ENCODE data around the gene NAT16. TPM values are rescaled to one million over a fixed set of nuclear protein-coding genes. Genes with fewer than 3 reads are reported as not detected.

Gene NAT16
- total and polyA plus RNA-seq, 2 of the 13 experiments (the other 11 are each of a cell fraction or from before 2014, with no cell fraction given), result 0.04 TPM; not detected in 1

DNA sequence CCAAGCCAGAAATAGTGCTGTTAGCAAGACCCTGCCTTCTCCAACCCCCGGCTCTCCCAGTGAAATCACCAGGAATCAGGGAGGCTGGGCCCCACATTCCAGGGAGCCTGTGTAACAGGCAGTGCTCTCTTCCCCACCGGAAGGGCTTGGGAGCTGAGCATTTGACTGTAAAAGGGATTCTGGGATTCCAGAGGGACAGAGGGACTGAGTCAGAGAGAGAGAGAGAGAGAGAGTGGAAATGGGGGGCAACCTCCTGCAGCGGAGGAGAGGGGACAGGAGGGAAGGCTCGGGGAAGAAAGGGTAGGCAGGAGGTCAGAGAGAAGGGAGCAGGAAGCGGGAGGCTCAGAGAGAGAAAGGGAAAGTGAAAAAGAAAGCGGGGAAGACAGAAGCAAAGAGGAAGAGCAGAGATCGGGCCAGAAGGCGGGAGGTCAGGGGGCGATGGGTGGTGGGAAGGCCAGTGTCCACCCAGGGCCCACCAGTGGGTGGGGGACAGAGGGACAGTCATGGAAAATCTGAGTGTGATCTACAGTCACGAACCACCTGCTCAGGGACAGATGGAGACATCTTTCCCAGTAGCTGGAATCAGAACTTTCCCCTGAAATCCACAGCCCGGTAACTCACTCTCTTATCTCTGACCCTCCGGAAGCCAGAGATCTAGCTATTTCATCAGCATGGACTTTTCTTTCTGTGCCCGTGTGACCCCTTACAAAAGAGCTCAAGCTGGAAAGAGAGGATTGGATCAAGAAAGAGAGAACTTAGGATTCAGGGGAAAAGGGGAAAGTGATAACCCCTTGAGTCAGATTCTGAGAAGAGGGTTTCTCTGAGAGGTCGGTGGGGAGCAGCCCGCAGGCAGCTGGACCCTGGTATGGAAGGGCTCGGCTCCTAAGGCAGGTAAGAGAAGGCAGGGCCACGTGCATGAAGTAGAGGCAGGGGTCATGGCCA is 57.8 kb downstream of the NAT16 start (continued):
- TF ChIP-seq, protein P1, sequence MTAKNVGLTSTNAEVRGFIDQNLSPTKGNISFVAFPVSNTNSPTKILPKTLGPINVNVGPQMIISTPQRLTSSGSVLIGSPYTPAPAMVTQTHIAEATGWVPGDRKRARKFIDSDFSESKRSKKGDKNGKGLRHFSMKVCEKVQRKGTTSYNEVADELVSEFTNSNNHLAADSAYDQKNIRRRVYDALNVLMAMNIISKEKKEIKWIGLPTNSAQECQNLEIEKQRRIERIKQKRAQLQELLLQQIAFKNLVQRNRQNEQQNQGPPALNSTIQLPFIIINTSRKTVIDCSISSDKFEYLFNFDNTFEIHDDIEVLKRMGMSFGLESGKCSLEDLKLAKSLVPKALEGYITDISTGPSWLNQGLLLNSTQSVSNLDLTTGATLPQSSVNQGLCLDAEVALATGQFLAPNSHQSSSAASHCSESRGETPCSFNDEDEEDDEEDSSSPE (CRISPR knock-in tag; IDR thresholded peaks at IDR 0.05), result 0 out of 2 replicates have a peak, but pooled peaks have one; percentile 12
- TF ChIP-seq DNMT1 (CRISPR knock-in tag; IDR thresholded peaks at IDR 0.05), result no peak
- TF ChIP-seq ERF (CRISPR knock-in tag; IDR thresholded peaks at IDR 0.05), result 0 out of 2 replicates have a peak, but pooled peaks have one; percentile 32
- no peak for TF ChIP-seq ZNF720 (CRISPR knock-in tag; IDR thresholded peaks at IDR 0.05)
- TF ChIP-seq, protein P2, sequence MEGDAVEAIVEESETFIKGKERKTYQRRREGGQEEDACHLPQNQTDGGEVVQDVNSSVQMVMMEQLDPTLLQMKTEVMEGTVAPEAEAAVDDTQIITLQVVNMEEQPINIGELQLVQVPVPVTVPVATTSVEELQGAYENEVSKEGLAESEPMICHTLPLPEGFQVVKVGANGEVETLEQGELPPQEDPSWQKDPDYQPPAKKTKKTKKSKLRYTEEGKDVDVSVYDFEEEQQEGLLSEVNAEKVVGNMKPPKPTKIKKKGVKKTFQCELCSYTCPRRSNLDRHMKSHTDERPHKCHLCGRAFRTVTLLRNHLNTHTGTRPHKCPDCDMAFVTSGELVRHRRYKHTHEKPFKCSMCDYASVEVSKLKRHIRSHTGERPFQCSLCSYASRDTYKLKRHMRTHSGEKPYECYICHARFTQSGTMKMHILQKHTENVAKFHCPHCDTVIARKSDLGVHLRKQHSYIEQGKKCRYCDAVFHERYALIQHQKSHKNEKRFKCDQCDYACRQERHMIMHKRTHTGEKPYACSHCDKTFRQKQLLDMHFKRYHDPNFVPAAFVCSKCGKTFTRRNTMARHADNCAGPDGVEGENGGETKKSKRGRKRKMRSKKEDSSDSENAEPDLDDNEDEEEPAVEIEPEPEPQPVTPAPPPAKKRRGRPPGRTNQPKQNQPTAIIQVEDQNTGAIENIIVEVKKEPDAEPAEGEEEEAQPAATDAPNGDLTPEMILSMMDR (CRISPR knock-in tag; IDR thresholded peaks at IDR 0.05), result no peak
- TF ChIP-seq, protein P3, sequence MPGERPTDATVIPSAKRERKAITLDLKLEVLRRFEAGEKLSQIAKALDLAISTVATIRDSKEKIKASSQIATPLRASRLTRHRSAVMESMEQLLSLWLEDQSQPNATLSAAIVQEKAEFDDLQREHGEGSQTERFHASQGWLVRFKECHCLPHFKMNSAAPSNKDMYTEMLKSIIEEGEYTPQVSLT (CRISPR knock-in tag; IDR thresholded peaks at IDR 0.05; ENCODE audit: borderline replicate concordance, low read depth), result no peak
- TF ChIP-seq RBM39 (IDR thresholded peaks at IDR 0.05; ENCODE audit: low read depth, low read length, poor library complexity, severe bottlenecking), result no peak
- TF ChIP-seq ZNF331 (CRISPR knock-in tag; IDR thresholded peaks at IDR 0.05), result peak; percentile 55; the same call in 1 of the 2 replicates
- no peak for TF ChIP-seq ZNF224 (CRISPR knock-in tag; IDR thresholded peaks at IDR 0.05)
- peak; percentile 52 for TF ChIP-seq HDAC1 (CRISPR knock-in tag; IDR thresholded peaks at IDR 0.05)
- TF ChIP-seq, protein P4, sequence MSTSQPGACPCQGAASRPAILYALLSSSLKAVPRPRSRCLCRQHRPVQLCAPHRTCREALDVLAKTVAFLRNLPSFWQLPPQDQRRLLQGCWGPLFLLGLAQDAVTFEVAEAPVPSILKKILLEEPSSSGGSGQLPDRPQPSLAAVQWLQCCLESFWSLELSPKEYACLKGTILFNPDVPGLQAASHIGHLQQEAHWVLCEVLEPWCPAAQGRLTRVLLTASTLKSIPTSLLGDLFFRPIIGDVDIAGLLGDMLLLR (CRISPR knock-in tag; IDR thresholded peaks at IDR 0.05), result no peak
- no peak for TF ChIP-seq SP140L (CRISPR knock-in tag; IDR thresholded peaks at IDR 0.05; ENCODE audit: borderline replicate concordance)
- TF ChIP-seq ZNF205 (CRISPR knock-in tag; IDR thresholded peaks at IDR 0.05), result no peak
- TF ChIP-seq, protein P5, sequence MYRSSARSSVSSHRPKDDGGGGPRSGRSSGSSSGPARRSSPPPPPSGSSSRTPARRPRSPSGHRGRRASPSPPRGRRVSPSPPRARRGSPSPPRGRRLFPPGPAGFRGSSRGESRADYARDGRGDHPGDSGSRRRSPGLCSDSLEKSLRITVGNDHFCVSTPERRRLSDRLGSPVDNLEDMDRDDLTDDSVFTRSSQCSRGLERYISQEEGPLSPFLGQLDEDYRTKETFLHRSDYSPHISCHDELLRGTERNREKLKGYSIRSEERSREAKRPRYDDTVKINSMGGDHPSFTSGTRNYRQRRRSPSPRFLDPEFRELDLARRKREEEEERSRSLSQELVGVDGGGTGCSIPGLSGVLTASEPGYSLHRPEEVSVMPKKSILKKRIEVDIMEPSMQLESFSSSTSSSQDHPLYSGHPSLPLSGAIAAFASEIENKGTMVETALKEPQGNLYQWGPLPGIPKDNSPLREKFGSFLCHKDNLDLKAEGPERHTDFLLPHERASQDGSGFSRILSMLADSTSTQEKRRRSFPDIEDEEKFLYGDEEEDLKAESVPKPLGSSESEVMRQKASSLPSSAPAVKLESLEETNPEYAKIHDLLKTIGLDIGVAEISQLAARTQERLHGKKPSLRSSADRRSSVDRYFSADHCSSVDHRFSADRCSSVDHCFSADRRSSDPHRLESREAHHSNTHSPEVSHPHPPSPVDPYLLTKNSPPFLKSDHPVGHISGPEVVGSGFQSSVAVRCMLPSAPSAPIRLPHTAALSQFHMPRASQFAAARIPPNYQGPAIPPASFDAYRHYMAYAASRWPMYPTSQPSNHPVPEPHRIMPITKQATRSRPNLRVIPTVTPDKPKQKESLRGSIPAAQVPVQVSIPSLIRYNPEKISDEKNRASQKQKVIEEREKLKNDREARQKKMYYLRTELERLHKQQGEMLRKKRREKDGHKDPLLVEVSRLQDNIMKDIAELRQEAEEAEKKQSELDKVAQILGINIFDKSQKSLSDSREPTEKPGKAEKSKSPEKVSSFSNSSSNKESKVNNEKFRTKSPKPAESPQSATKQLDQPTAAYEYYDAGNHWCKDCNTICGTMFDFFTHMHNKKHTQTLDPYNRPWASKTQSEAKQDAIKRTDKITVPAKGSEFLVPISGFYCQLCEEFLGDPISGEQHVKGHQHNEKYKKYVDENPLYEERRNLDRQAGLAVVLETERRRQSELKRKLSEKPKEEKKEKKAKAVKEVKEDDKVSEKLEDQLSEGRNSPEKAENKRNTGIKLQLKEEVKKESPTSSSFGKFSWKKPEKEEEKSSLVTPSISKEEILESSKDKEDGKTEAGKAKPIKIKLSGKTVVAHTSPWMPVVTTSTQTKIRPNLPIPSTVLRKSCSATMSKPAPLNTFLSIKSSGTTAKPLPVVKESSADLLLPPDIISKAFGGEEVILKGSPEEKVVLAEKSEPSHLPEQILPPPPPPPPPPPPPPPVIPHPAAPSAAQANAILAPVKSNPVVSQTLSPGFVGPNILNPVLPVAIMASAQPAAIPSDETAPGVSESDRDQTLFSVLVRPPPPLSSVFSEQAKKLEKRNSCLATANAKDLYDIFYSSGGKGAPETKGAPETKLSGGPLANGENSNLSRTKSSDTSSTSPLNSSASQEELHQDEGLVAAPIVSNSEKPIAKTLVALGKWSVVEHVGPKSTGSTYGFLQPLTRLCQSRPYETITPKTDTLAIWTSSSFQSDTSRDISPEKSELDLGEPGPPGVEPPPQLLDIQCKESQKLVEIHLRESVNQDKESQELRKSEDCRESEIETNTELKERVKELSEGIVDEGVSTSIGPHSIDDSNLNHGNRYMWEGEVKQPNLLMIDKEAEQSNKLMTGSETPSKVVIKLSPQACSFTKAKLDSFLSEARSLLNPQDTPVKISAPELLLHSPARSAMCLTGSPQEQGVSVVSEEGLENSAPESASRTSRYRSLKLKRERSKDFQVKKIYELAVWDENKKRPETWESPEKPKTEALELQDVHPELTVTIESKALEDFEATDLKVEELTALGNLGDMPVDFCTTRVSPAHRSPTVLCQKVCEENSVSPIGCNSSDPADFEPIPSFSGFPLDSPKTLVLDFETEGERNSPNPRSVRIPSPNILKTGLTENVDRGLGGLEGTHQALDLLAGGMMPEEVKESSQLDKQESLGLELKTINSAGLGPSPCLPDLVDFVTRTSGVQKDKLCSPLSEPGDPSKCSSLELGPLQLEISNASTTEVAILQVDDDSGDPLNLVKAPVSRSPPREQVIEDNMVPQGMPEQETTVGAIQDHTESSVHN (CRISPR knock-in tag; IDR thresholded peaks at IDR 0.05), result 0 out of 2 replicates have a peak, but pooled peaks have one; percentile 63
